Activated T-cell treated with anti-CD3 and anti-CD28 coated beads, Interleukin-2, amount 50 U/mL, for 4 hours (primary cell): ENCODE data around the gene KIF14. TPM values are rescaled to one million over a fixed set of nuclear protein-coding genes. Genes with fewer than 3 reads are reported as not detected.
"Not testable (repeated sequence)": the region's sequence is repeated elsewhere in the genome, so short reads cannot be mapped to it uniquely, and the experiment has no call there.

ENCODE experiments used
- ATAC-seq, 2 donors: fragments of 200-7000 bp; cut with Tn5 transposase; one replicate each; pipeline ENCODE4 v1.10.0; 2021
- DNase-seq: peaks from one replicate; pipeline ENCODE4 v3.0.0-alpha.2; 2020
- H3K27me3 Mint-ChIP-seq: one replicate; pipeline ENCODE4 v1.8.0; 2021; ENCODE audit warnings: low read depth, mixed read lengths
- H3K36me3 Mint-ChIP-seq: one replicate; pipeline ENCODE4 v1.8.0; 2022; ENCODE audit warnings: mixed read lengths; ENCODE audit not compliant: insufficient read depth
- H3K4me1 Mint-ChIP-seq: one replicate; pipeline ENCODE4 v1.8.0; 2021; ENCODE audit warnings: low read depth, mixed read lengths
- H3K4me3 Mint-ChIP-seq: one replicate; pipeline ENCODE4 v1.8.0; 2021; ENCODE audit warnings: mild to moderate bottlenecking, moderate library complexity, mixed read lengths
- H3K9me3 Mint-ChIP-seq: one replicate; pipeline ENCODE4 v1.8.0; 2021; ENCODE audit warnings: mixed read lengths
- total RNA-seq, 3 donors: library from RNA; stranded (reverse); gene quantifications; one replicate each; pipeline ENCODE4 v1.2.1, GENCODE V29; 2021

KIF14 gene
- total RNA-seq, 3 donors from 2014 or later: 1.0 to 1.5 (median 1.1) TPM

DNA sequence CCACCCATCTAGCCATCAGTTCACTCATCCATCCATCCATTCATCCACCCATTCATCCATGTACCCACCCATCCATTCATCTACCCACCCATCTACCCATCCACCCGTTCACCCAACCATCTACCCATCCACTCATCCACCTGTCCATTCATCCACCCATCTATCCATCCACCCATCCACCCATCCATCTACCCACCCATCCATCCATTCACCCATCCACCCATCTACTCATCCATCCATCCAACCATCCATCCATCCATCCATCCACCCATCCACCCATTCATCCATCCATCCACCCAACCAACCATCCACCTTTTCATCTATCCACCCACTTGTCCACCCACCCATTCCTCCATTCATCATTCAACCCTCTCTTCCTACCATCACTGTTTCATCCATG lies 80.3 kb downstream of the KIF14 start:
- ATAC-seq (no peak), DNase-seq (no peak)
- no peaks in the 10 kb centered on the region for H3K9me3 Mint-ChIP-seq
- H3K4me1 Mint-ChIP-seq: no peaks in the 10 kb centered on the region
- peaks cover 2% of the 10 kb centered on the region for H3K27me3 Mint-ChIP-seq
- no peaks in the 10 kb centered on the region for H3K36me3 Mint-ChIP-seq
- no peak overlapping the region for H3K4me3 Mint-ChIP-seq

GRCh38 chr1:200538179-200538578 lies 82.4 kb downstream of the KIF14 start:
- DNase-seq (no peak), ATAC-seq (no peak)
- H3K27me3 Mint-ChIP-seq: no peaks in the 10 kb centered on the region
- no peaks in the 10 kb centered on the region for H3K9me3 Mint-ChIP-seq
- no peaks in the 10 kb centered on the region for H3K4me1 Mint-ChIP-seq
- no peaks in the 10 kb centered on the region for H3K36me3 Mint-ChIP-seq
- H3K4me3 Mint-ChIP-seq: no peak overlapping the region

GRCh38 chr1:200535605-200536004 lies 84.9 kb downstream of the KIF14 start:
- ATAC-seq (peak; percentile 48 to 79), DNase-seq (no peak)
- Mint-ChIP-seq H3K9me3 (no peaks in the 10 kb centered on the region), H3K4me1 (peaks cover 8% of the 10 kb centered on the region), H3K4me3 (no peak overlapping the region), H3K27me3 (no peaks in the 10 kb centered on the region), H3K36me3 (no peaks in the 10 kb centered on the region)

GRCh38 chr1:200530623-200531261 lies 89.8 kb downstream of the KIF14 start:
- Mint-ChIP-seq H3K4me3 (peak overlapping the region; percentile 61), H3K9me3 (no peaks in the 10 kb centered on the region), H3K4me1 (peaks cover 29% of the 10 kb centered on the region), H3K27me3 (no peaks in the 10 kb centered on the region), H3K36me3 (no peaks in the 10 kb centered on the region)
- ATAC-seq (peak; percentile 71 to 73), DNase-seq (peak; percentile 7)

- ATAC-seq: no peak
- peaks cover 29% of the 10 kb centered on the region for H3K4me1 Mint-ChIP-seq
- no peaks in the 10 kb centered on the region for H3K27me3 Mint-ChIP-seq
- no peaks in the 10 kb centered on the region for H3K9me3 Mint-ChIP-seq
- no peaks in the 10 kb centered on the region for H3K36me3 Mint-ChIP-seq
- DNase-seq: no peak
- H3K4me3 Mint-ChIP-seq: no peak overlapping the region
Observed at GRCh38 chr1:200528858-200529606, 91.5 kb downstream of the KIF14 start.

DNA sequence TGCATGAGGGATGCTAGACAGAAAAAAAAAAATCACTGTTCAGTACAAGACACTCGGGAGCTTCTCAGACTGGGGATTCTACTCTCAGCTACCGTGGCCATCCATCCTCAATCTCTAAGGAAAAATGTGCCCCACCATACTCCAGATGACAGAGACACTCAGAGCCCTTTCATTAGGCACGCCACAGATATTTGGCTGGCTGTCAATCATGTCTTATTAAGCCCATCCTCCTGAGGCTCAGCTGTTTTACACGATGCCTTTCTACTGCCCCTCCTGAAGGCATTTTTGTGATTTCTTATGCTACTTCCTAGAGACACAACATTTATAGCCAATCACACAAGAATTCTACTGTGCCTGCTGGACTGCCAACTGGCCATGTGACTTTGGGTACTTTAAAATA lies 92.9 kb downstream of the KIF14 start:
- Mint-ChIP-seq H3K4me3 (no peak overlapping the region), H3K27me3 (no peaks in the 10 kb centered on the region), H3K9me3 (no peaks in the 10 kb centered on the region), H3K36me3 (no peaks in the 10 kb centered on the region), H3K4me1 (peaks cover 29% of the 10 kb centered on the region)
- DNase-seq: no peak
- no peak for ATAC-seq

DNA sequence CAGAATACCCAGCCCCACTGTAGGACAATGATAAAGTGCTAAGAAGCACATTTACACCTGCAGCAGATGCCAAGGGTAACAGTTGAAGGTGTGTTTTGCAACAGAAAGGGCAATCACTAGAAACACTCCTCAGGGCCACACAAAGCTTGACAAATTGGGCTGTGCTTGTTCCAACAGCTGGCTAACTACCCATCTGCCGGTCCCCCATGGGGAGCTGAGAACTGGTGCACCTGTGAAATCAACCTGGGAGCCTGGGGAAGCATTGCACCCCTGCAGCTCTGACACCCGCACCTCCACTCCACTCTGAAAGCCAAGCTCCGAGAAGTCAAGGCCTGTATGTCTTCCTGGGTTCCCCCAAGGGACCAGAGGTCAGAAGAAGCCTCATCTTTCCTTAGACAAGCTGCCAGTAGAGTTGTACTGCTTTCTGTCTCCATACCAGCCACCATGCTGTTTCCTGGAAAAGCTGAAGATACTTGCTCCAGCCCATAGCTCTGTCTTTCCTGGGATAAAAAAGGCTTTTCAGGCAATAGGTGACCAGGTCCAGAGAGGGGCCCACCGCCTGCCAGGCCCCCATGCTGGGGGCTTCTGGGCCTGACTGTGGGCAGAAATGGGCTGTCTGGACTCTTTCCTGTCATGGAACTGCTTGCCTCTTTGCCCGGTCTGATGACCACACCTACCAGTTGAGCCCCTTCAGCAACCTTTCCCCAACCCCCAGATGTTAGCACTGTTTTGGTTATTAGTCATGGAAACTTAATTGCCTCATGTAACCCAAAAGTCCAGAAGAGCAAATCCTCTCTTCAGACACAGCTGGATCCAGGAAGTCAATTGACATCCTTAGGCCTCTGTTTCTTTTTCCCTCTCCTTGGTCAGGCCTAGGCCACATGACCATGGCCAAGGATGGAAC lies 93.6 kb downstream of the KIF14 start:
- Mint-ChIP-seq H3K9me3 (no peaks in the 10 kb centered on the region), H3K27me3 (no peaks in the 10 kb centered on the region), H3K4me3 (no peak overlapping the region), H3K4me1 (peaks cover 29% of the 10 kb centered on the region), H3K36me3 (no peaks in the 10 kb centered on the region)
- no peak for ATAC-seq
- no peak for DNase-seq

DNA sequence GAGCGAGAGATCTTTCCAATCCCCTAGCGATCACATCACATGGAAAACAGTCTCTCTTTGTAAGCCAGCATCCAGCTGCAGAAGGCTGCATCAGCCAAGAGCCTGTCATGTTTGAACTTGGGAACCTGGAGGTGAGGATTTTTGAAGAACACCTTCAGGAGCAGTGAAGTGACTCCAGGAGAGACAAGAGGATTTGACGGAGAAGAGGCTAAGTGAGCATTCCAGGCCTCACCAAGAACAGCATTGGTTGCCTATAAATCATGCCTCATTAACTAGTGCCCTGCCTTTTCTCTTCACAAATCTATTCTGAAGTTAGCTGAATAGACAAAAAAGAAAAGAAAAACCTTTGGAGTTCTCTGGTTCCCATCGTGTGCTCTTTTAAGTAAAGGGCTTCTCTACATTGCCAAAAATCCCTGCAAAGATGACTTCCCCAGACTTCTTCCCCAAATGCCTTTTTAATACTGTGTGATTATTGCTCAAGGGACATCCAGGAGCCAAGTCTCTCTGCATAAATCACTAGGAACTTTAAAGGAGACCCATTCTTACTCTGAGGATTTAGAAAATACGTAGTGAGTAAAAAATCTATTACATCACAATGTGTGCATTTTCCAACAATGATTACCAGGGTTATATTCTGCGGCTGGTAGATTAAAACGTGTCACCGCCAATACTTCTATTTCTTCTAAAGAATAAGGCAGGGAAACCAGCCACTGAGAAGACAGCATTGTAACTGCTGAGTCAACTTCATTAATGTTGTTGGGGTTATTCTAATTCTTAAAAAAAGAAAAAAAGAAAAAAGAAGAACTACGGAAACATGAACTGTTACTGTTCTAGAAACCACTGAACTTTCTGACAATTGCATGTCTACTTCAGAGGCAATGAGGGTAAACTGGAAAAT lies 95.2 kb downstream of the KIF14 start:
- DNase-seq: no peak

DNA sequence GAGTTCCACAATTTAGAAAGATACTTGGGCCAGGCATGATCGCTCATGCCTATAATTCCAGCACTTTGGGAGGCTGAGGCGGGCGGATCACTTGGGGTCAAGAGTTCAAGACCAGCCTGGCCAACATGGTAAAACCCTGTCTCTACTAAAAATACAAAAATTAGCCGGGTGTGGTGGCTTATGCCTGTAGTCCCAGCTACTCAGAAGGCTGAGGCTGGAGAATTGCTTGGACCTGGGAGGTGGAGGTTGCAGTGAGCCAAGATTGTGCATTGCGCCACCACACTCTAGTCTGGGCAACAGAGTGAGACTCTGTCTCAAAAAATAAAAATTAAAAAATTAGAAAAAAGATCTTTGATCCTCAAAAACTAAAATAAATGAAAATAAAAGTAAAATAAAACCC lies 96.0 kb downstream of the KIF14 start:
- H3K4me3 Mint-ChIP-seq, H3K36me3 Mint-ChIP-seq, H3K27me3 Mint-ChIP-seq, H3K9me3 Mint-ChIP-seq, ATAC-seq, DNase-seq: not testable (repeated sequence)
- peaks cover 11% of the 10 kb centered on the region for H3K4me1 Mint-ChIP-seq

More for the DNA sequence above, 95.2 kb downstream of the KIF14 start:
- ATAC-seq: no peak
- H3K4me3 Mint-ChIP-seq: no peak overlapping the region
- H3K4me1 Mint-ChIP-seq: peaks cover 18% of the 10 kb centered on the region
- no peaks in the 10 kb centered on the region for H3K36me3 Mint-ChIP-seq
- no peaks in the 10 kb centered on the region for H3K9me3 Mint-ChIP-seq
- H3K27me3 Mint-ChIP-seq: no peaks in the 10 kb centered on the region

GRCh38 chr1:200524092-200524491 lies 96.5 kb downstream of the KIF14 start:
- Mint-ChIP-seq H3K36me3 (no peaks in the 10 kb centered on the region), H3K4me3 (no peak overlapping the region), H3K27me3 (no peaks in the 10 kb centered on the region), H3K4me1 (peaks cover 6% of the 10 kb centered on the region), H3K9me3 (no peaks in the 10 kb centered on the region)
- ATAC-seq (no peak), DNase-seq (no peak)

DNA sequence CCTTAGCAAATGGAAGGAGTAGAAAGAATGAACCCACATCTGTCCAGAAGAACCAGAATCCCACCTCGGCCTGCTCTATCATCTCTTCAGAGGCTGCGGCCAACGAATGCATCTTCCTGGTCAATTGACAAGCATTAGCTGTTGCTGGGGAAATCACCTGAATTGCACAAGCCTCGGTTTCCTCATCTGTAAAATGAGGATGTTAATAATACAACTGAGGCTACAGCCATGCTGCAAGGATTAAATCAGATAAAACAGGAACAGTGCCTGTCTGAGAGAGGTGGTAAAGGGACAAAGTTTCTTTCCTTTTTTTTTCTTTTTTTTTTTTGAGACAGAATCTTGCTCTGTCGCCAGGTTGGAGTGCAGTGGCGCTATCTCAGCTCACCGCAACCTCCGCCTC lies 99.8 kb downstream of the KIF14 start:
- H3K4me1 Mint-ChIP-seq: no peaks in the 10 kb centered on the region
- no peak for ATAC-seq

DNA sequence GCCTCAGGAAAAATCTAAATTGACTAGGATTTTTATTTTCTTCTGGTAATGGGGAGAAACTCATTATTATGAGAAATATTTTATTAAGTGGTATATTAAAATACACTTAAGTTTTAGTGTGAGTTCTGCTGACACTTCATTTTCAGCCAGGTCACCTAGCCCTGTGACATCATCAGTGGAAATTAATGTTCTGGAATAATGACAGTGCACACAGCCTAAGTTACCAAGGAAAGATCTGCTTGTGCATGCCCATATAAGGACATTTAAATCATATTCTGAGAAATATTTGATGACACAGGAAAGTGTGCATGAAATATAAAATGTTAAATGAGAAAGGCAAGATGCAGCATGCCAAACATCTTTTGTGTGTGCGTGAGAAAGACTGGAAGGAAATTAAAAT lies 102.0 kb downstream of the KIF14 start:
- H3K4me1 Mint-ChIP-seq: no peaks in the 10 kb centered on the region
- DNase-seq (no peak), ATAC-seq (no peak)
- no peaks in the 10 kb centered on the region for H3K9me3 Mint-ChIP-seq
- peaks cover 2% of the 10 kb centered on the region for H3K27me3 Mint-ChIP-seq
- no peak overlapping the region for H3K4me3 Mint-ChIP-seq
- no peaks in the 10 kb centered on the region for H3K36me3 Mint-ChIP-seq

More for the DNA sequence above, 99.8 kb downstream of the KIF14 start:
- no peaks in the 10 kb centered on the region for H3K36me3 Mint-ChIP-seq
- H3K4me3 Mint-ChIP-seq: no peak overlapping the region
- no peak for DNase-seq
- no peaks in the 10 kb centered on the region for H3K9me3 Mint-ChIP-seq
- peaks cover 2% of the 10 kb centered on the region for H3K27me3 Mint-ChIP-seq

GRCh38 chr1:200512191-200512590 lies 108.4 kb downstream of the KIF14 start:
- DNase-seq (no peak), ATAC-seq (peak; percentile 25 to 57)
- Mint-ChIP-seq H3K4me3 (no peak overlapping the region), H3K9me3 (no peaks in the 10 kb centered on the region), H3K27me3 (peaks cover 10% of the 10 kb centered on the region), H3K36me3 (no peaks in the 10 kb centered on the region), H3K4me1 (no peaks in the 10 kb centered on the region)

DNA sequence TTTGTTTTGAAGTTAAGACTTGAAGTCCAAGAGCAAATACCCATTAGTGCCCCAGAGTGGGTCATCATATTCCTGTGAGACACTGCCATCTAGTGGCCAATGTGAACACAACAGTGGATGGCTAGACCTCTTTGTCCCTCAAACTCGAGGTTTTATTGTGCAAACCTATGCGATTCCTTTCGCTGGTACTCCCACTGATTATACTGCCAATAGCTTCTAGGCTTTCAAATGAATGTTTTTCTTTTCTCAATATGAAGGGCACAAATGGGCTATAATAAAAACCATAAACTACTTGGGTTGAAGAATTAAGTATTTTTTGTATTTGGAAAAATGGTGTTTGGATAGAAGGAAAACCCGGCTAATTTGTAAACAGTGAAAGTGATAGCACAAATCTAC lies 110.3 kb downstream of the KIF14 start:
- Mint-ChIP-seq H3K4me3 (no peak overlapping the region), H3K4me1 (no peaks in the 10 kb centered on the region), H3K27me3 (peaks cover 8% of the 10 kb centered on the region), H3K36me3 (no peaks in the 10 kb centered on the region), H3K9me3 (no peaks in the 10 kb centered on the region)
- DNase-seq (peak; percentile 58), ATAC-seq (peak; percentile 70 to 83)
